CD4-positive, alpha-beta T cell (primary cell): ENCODE measurements around the gene TESMIN. TPM values are rescaled to one million over a fixed set of nuclear protein-coding genes. Genes with fewer than 3 reads are reported as not detected.

Source experiments
- ATAC-seq: fragments of 200-7000 bp; cut with Tn5 transposase; one replicate; pipeline ENCODE4 v1.10.0; 2022; ENCODE audit warnings: mild to moderate bottlenecking; ENCODE audit not compliant: poor library complexity
- CTCF ChIA-PET: fragments of 350-600 bp; sonication (Branson Sonifier 250); formaldehyde crosslinking; loops from one replicate; lab custom pipeline; 2021; ENCODE audit warnings: antibody characterized with exemption, inconsistent platforms; lab: Charles Lee
- POLR2A ChIA-PET: fragments of 350-600 bp; sonication (Branson Sonifier 250); formaldehyde crosslinking; loops from one replicate; lab custom pipeline; 2021; ENCODE audit warnings: antibody characterized with exemption, inconsistent platforms; lab: Charles Lee
- DNase-seq, 14 experiments: peaks; one replicate each; pipeline ENCODE4 v3.0.0-alpha.2; 2013 to 2020; ENCODE audit warnings: mixed read lengths in 2 of 14
- H3K27ac ChIP-seq, 2 donors: one replicate each; pipeline versions ENCODE4 v1.5.1 to v1.7.0; 2013; ENCODE audit warnings: low read length in 2 of 2, low read depth in 1 of 2, mild to moderate bottlenecking in 1 of 2
- H3K27me3 ChIP-seq, 2 experiments: 1 replicate in 1 of 2; 2 replicates in 1 of 2; pipeline versions ENCODE4 v1.6.1 to v1.7.0; 2013; ENCODE audit warnings: low read length in 2 of 2, control low read depth in 1 of 2, mild to moderate bottlenecking in 1 of 2, moderate library complexity in 1 of 2; ENCODE audit not compliant: insufficient read depth in 2 of 2, control insufficient read depth in 1 of 2
- H3K36me3 ChIP-seq: one replicate; pipeline ENCODE4 v1.6.1; 2013; ENCODE audit warnings: low read length, control low read depth; ENCODE audit not compliant: insufficient read depth
- H3K4me1 ChIP-seq: one replicate; pipeline ENCODE4 v1.6.1; 2013; ENCODE audit warnings: low read length, control low read depth; ENCODE audit not compliant: insufficient read depth
- H3K4me3 ChIP-seq: one replicate; pipeline ENCODE4 v1.5.1; 2013; ENCODE audit warnings: mild to moderate bottlenecking, low read length, moderate library complexity
- H3K9me3 ChIP-seq, 2 experiments: 1 replicate in 1 of 2; 2 replicates in 1 of 2; pipeline versions ENCODE4 v1.6.1 to v1.7.0; 2013; ENCODE audit warnings: low read length in 2 of 2, mild to moderate bottlenecking in 2 of 2, control low read depth in 1 of 2, moderate library complexity in 1 of 2; ENCODE audit not compliant: control insufficient read depth in 1 of 2, insufficient read depth in 1 of 2
- H3K27ac Mint-ChIP-seq: one replicate; pipeline ENCODE4 v1.8.0; 2020; ENCODE audit warnings: mixed read lengths
- H3K27me3 Mint-ChIP-seq: one replicate; pipeline ENCODE4 v1.8.0; 2021; ENCODE audit warnings: mixed read lengths
- H3K36me3 Mint-ChIP-seq: one replicate; pipeline ENCODE4 v1.8.0; 2021; ENCODE audit warnings: low read depth, mixed read lengths
- H3K4me1 Mint-ChIP-seq: one replicate; pipeline ENCODE4 v1.8.0; 2021; ENCODE audit warnings: low read depth, mixed read lengths
- H3K4me3 Mint-ChIP-seq: one replicate; pipeline ENCODE4 v1.8.0; 2020; ENCODE audit warnings: mild to moderate bottlenecking, mixed read lengths
- H3K9me3 Mint-ChIP-seq: one replicate; pipeline ENCODE4 v1.8.0; 2020; ENCODE audit warnings: mixed read lengths
- intact Hi-C, 2 experiments: fragments of 100-400 bp; cut with DNase I in 1 of 2; cut with micrococcal nuclease in 1 of 2; formaldehyde crosslinking; loops; one replicate each; pipeline versions ENCODE4 v1.15.1 to v1.9.0; 2023 to 2025; cut with DNase I, micrococcal nuclease
- total RNA-seq, 174 experiments: library from RNA in 2 of 174; stranded (reverse) in 2 of 174; gene quantifications; one replicate each; pipeline ENCODE4 v1.2.3 and lab custom pipeline; 2021 to 2026
- TF ChIP-seq, protein P1 (sequence below): fragments of 200-600 bp; IDR thresholded peaks from one replicate; pipeline ENCODE4 v1.8.0; 2022; ENCODE audit warnings: antibody characterized with exemption, mild to moderate bottlenecking

Gene TESMIN
- total RNA-seq, 2 experiments from 2014 or later: 3.7 to 4.3 TPM

DNA sequence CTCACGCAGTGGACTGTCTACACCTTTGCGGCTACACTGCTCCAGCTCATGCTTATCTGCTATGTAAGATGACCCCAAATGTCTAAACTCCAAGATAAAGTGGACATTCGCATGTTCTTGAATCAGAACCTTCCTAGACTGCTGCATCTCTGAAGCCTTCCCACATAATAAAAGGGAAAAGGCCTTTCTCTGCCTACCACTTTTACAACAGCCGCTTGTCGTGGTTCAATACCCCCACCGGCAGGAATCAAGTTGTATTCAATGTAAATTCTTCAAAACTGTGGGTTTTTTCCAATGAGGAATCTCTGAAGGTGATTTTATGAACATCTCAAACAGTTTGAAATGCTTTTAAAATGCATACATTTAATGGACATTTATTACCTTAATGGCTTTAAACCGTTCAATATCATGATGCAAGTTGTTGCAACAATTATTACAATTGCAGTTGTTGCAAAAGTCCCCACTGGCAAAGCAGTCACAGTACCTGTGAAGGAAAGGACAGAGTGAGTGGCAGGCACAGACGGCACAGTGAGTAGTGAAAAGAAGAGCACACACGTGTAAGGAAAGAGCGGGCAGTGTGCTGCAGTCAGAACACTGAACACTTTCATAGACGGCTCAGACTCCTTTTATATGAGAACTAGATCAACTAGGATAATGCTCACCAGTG, 35.7 kb downstream of the TESMIN start:
- Mint-ChIP-seq H3K27ac (no peak overlapping the region), H3K36me3 (peaks cover 25% of the 10 kb centered on the region), H3K9me3 (peaks cover 9% of the 10 kb centered on the region), H3K27me3 (no peaks in the 10 kb centered on the region), H3K4me3 (no peak overlapping the region), H3K4me1 (no peaks in the 10 kb centered on the region)
- ChIA-PET POLR2A (no interaction called here), CTCF (no interaction called here)
- ATAC-seq: no peak
- intact Hi-C loops: no loop called here
- Histone ChIP-seq H3K27ac (no peak overlapping the region), H3K27me3 (no peaks in the 10 kb centered on the region), H3K4me3 (no peak overlapping the region), H3K9me3 (peaks cover 4 to 8% of the 10 kb centered on the region in 2 experiments), H3K36me3 (no peaks in the 10 kb centered on the region), H3K4me1 (no peaks in the 10 kb centered on the region)
- DNase-seq: no peak
- TF ChIP-seq, protein P1, sequence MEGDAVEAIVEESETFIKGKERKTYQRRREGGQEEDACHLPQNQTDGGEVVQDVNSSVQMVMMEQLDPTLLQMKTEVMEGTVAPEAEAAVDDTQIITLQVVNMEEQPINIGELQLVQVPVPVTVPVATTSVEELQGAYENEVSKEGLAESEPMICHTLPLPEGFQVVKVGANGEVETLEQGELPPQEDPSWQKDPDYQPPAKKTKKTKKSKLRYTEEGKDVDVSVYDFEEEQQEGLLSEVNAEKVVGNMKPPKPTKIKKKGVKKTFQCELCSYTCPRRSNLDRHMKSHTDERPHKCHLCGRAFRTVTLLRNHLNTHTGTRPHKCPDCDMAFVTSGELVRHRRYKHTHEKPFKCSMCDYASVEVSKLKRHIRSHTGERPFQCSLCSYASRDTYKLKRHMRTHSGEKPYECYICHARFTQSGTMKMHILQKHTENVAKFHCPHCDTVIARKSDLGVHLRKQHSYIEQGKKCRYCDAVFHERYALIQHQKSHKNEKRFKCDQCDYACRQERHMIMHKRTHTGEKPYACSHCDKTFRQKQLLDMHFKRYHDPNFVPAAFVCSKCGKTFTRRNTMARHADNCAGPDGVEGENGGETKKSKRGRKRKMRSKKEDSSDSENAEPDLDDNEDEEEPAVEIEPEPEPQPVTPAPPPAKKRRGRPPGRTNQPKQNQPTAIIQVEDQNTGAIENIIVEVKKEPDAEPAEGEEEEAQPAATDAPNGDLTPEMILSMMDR: no peak

- CTCF ChIA-PET: no interaction called here
- H3K27ac Mint-ChIP-seq: no peak overlapping the region
Observed at GRCh38 chr11:68714060-68714856, 37.1 kb downstream of the TESMIN start.

GRCh38 chr11:68711114-68711513, 40.2 kb downstream of the TESMIN start:
- no peak overlapping the region for H3K4me3 ChIP-seq
- TF ChIP-seq, protein P1: no peak
- ChIA-PET CTCF (no interaction called here), POLR2A (no interaction called here)
- no peaks in the 10 kb centered on the region for H3K9me3 Mint-ChIP-seq
- ATAC-seq: no peak
- no peaks in the 10 kb centered on the region for H3K36me3 Mint-ChIP-seq
- no peaks in the 10 kb centered on the region for H3K9me3 ChIP-seq
- no peak overlapping the region for H3K27ac Mint-ChIP-seq
- no peak for DNase-seq
- H3K36me3 ChIP-seq: no peaks in the 10 kb centered on the region
- no peaks in the 10 kb centered on the region for H3K4me1 ChIP-seq
- H3K27me3 Mint-ChIP-seq: no peaks in the 10 kb centered on the region
- H3K4me1 Mint-ChIP-seq: no peaks in the 10 kb centered on the region
- no peak overlapping the region for H3K27ac ChIP-seq
- H3K27me3 ChIP-seq: no peaks in the 10 kb centered on the region
- intact Hi-C loops: no loop called here
- no peak overlapping the region for H3K4me3 Mint-ChIP-seq

More at GRCh38 chr11:68714060-68714856, 37.1 kb downstream of the TESMIN start:
- H3K4me3 ChIP-seq: no peak overlapping the region
- H3K4me1 ChIP-seq: no peaks in the 10 kb centered on the region
- intact Hi-C loops: no loop called here
- Mint-ChIP-seq H3K9me3 (no peaks in the 10 kb centered on the region), H3K4me3 (no peak overlapping the region), H3K36me3 (peaks cover 12% of the 10 kb centered on the region), H3K4me1 (no peaks in the 10 kb centered on the region), H3K27me3 (no peaks in the 10 kb centered on the region)
- H3K36me3 ChIP-seq: no peaks in the 10 kb centered on the region
- no peak for DNase-seq
- H3K27me3 ChIP-seq: no peaks in the 10 kb centered on the region
- ATAC-seq: no peak
- TF ChIP-seq, protein P1: no peak
- H3K9me3 ChIP-seq: peaks cover 0 to 4% of the 10 kb centered on the region in 2 experiments
- no peak overlapping the region for H3K27ac ChIP-seq
- POLR2A ChIA-PET: no interaction called here
